GM19438 (cell line): ENCODE measurements around the gene RUFY3.
"Not testable (repeated sequence)": the region's sequence is repeated elsewhere in the genome, so short reads cannot be mapped to it uniquely, and the experiment has no call there.

Experiments used
- ATAC-seq: cut with Tn5 transposase; IDR thresholded peaks from one replicate; pipeline ENCODE4 v1.9.1; 2021; ENCODE audit warnings: low read depth; ENCODE audit not compliant: unreplicated experiment

RUFY3 gene

DNA sequence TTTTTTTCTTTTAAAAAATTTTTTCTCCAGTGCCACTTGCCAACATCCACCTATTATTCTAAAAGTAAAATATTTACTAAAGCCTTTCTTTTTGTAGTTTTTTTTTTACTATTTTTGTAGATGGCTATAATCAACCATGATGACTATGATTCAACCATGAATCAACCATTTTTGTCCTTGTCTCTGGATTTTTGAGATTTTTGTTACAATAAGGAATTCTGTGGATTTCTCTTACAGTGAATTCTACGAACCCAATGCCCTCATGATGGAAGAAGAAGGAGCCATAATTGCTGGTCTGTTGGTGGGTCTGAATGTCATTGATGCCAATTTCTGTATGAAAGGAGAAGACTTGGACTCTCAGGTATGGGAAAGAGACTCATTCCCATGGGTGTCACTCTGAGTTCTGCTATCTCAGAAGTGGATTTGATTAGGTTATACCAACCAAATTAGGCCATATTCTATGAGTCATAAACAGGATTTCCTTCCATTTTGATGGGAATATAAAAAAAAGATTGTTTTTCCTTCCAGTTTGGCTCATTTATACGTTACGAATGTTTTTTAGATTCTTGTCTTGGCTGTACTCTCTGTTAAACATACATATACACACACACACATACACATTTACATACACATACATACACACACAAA is 46.7 kb downstream of the RUFY3 start:
- no peak for ATAC-seq

DNA sequence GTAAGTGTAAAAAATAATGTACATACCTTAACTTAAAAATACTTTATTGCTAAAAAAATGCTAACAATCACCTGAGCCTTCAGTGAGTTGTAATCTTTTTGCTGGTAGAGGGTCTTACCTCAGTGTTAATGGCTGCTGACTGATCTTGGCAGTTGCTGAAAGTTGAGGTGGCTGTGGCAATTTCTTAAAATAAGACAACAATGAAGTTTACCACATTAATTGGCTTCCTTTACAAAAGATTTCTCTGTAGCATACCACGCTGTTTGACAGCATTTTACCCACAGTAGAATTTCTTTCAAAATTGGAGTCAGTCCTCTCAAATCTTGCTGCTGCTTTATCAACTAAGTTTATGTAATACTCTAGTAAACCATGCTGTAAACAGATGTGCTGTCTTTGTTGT is 47.6 kb downstream of the RUFY3 start:
- ATAC-seq = not testable (repeated sequence)

DNA sequence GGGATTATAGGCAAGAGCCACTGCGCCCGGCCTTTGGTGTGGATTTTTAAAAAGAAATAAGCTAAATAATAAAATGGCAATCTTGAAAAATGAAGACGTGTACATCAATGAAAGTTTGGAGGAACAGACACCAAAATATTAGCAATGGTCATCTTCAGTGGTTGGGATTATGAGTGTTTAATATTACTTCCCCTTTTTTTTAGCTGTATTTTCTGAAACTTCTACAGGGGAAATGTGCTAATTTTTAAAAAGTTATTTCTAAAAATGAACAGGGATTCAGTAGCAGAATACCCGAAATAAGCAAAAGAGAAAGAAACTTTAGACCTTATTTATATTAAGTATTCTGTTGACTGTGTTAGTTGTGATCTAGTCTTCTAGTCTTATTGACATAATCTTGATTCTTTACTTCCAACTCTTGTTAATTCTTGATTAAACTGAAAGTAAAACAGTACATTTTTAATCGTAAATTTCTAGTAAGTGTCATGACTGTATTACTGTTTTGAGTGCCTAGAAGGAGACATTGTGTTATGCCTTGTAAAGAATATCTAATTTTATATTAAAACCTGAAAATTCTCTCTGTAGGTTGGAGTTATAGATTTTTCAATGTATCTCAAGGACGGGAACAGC is 51.3 kb downstream of the RUFY3 start:
- ATAC-seq = no peak

DNA sequence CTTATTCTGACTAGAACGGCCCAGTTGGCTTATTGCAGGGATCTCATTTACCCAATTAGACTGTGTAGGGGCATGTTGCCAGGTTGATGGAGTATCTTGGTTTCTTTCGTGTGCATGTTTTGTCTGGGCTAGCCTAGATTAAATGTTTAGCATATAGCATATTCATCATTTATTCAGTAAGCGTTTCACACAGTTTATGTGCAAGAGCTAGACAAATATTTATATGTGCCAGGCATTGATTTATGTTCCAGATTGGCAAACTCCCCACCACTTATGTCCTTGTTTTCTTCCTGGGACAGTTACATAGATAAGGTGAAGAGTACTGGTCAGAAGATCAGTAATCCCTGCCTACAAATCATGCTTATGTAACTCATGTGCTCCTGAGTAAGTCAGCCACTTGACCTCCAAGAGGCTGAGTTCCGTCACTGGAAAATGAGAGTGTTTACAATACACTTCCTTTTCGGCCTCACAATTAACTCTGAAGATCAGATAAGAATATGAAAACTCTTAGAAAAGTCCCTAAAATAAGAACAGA is 57.2 kb downstream of the RUFY3 start:
- no peak for ATAC-seq

DNA sequence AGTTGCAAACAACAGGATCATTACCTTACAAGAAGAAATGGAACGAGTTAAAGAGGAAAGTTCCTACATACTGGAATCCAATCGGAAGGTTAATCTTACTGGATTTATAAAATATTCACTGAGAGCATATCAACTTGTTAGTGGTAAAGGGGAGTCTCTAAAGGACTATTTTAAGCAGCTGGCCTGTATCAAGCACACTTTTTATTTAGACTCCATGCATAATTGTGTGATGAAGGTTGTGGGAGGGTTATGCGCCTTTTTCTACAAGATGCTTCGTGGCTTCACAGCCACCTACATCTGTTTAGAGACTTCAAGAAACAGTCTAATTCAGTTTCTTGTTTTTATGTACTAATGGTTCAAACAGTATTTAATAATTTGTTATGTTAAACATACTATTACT is 61.3 kb downstream of the RUFY3 start:
- no peak for ATAC-seq

DNA sequence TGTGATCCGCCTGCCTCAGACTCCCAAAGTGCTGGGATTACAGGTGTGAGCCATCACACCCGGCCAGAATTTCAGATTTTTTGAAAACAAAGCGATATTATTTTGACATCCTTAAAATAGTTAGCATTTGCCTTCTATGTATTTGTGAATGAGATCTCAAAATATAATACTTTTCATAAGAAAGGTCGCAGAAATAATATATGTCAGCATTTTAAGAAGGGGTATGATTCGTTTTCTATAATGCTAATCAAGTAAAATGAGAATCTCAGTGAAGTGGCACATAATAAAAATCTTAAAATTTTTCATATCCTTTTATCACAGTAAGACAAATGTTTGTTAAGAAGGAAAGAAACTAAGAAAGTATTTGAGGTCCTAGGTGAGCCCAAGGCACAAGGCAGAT is 65.7 kb downstream of the RUFY3 start:
- no peak for ATAC-seq

DNA sequence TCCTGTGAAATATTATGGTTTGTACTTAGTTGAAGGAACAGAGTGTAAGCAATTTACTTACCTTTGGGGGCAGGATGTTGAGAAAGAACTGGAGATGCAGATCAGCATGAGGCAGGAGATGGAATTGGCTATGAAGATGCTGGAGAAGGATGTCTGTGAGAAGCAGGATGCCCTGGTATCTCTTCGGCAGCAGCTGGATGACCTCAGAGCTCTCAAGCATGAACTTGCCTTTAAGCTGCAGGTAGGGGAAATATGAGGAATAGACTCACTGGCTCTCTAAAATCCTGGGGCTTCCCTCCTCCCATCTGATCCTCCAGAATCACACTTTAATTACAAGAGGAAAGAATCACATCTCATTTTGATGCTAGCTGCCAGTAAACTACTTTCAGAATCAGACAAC is 67.0 kb downstream of the RUFY3 start:
- ATAC-seq = no peak

DNA sequence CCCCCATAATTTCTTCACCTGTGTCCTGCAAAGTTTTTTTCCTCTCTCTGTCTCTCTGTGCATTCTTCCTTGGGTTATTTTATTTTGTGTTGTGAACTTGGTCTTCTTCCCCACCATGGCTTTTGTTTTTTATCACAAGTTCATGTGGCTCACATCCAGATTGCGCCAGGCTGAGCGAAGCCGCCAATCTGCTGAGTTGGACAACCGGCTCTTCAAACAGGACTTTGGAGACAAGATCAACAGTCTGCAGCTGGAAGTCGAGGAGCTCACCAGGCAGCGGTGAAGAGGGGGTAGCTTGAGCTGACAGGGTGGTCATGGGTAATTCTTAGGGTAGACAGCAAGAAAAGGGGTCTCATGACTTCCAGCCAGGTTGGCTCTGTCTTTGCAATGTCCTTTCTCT is 71.9 kb downstream of the RUFY3 start:
- ATAC-seq = no peak

DNA sequence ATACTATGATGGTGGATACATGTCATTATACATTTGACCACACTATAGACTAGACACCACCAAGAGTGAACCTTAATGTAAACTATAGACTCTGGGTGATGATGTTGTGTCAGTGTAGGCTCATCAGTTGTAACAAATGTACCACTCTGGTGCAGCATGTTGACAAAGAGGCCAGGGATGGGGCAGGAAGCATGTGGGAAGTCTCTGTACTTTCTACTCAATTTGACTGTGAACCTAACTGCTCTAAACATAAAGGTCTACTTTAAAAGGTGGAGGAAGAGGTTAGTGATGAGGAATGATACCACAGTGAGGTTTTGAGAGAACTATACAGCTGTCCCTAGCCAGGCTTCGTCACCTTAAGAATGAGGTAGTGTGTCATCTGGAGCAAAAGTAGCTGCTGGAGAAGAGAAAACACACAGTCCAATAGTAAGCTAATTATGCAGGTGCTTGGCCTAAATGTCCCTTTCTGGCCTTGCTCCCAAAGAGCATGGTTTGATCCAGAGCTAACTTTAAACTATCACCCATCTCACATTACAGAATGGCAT is 79.6 kb downstream of the RUFY3 start:
- no peak for ATAC-seq

DNA sequence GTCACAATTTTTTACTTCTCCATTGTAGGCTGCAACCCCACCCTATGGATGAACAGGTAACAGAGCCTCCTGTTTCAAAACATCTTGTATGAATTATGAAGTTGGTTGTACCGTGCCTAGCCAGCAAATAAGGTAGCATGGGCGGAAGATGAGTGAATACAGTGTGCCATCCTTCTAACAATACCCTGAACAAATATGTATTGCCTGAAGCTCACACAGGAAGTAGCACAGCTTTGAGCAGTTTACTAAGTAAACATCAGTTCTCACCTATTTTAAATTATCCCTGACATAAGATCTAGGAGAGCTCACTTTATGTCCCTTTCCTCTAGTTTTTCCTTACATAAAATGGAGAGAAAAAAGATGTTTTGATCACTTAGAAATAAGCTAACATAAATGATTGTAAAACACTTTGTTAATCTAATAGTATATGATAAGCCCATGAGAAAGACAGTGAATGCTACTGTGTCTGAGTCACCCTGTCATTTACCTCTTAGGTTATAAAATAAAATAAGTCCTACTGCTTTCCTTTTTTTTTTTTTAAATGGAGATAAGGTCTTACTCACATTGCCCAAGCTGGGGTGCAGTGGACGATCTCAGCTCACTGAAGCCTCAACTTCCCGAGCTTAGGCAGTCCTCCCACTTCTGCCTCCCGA is 81.3 kb downstream of the RUFY3 start:
- no peak for ATAC-seq

DNA sequence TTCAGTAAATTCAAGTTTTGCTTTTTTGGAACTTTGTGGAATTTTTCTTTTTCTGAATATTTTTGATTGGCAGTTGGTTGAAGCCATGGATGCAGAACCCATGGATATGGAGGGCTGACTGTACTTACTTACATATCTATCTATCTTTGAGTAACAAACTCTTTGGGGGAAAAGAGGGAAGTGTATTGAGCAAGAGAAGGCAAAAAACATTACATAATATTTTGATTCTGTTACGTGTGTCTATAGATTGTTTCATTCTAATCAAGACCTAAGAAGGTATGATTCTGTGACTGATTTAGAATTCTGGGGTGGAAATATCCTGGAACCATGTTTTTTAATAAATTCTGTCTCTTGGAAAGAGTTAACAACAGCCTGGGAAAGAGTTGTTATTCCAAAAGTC is 86.4 kb downstream of the RUFY3 start:
- no peak for ATAC-seq

DNA sequence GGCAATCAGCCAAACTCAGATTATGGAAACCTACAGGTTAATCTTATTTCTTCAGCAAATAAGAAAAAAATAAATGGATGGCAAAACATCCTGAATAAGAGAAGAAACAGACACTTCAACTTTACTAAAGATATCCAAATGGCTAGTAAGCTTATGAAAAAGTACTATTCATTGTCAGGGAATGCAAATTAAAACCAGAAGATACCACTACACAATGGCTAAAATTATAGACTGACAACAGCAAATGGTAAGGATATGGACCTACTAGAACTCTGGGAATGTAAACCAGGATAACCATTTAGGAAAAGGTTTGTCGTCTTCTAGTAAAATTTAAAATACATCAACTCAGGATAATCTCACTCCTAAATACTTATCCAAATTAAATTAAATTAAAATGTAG is 93.6 kb downstream of the RUFY3 start:
- ATAC-seq = no peak

DNA sequence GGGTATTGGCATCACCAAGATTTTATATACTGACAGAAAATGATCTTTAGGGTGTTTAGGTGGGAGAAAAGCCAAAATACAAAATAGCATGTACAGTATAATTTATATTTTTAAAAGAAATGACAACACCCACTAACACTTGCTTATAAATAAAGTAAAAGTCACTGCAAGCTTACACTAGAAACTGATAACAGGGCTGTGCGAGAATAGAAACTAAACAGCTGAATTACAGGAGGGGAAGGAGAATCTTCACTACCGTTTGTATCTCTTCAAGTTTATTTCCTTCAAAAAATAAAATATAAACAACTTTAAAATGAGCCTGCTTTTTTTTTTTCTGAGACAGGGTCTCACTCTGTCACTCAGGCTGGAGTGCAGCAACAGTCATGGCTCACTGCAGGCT is 95.1 kb downstream of the RUFY3 start:
- ATAC-seq = no peak

DNA sequence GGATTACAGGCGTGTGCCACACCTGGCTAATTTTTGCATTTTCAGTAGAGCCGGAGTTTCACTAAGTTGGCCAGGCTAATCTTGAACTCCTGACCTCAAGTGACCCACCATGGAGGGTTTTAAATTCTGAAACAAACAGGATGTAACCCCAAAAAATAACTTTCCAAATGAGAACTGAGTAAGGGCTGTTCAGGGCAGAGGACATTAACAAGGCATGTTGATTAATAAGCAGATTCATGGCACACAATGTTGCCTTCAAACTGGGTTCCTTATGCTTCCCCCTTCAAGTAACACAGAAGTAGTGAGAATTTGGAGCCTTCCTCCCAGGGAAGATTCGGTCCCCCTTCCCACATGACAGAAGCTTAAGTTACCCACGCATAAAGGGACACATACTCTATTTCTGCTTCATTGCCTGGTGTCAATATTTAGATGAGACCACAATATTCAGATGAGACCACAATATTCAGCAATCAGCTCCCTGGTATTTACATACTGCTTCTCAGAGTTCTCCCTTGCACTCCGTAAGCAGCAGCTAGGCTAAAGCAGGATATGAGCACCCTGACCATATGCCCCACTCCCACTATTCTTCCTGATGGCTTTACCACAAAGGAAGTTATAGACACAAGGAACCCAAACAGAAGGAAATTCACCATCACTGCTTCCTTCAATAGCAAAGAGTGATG is 96.5 kb downstream of the RUFY3 start:
- ATAC-seq = peak; percentile 54

DNA sequence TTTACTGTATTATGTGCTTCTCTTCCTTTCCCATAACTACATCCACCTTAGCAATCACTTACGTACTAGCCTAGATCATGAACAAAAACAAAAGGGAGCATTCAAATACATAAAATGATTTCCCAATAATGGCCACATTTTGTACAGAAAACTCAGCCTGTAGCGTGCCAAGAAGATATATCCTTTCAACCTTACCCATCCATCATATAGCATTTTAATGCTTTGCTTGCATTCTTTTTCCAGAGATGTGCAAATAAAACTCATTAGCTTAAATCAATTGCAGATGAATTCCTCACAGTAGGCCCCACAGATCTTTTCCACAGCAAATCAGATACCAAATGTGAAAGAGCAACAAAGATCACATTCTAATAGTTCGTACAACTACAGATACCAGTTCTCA is 97.2 kb downstream of the RUFY3 start:
- ATAC-seq = no peak

DNA sequence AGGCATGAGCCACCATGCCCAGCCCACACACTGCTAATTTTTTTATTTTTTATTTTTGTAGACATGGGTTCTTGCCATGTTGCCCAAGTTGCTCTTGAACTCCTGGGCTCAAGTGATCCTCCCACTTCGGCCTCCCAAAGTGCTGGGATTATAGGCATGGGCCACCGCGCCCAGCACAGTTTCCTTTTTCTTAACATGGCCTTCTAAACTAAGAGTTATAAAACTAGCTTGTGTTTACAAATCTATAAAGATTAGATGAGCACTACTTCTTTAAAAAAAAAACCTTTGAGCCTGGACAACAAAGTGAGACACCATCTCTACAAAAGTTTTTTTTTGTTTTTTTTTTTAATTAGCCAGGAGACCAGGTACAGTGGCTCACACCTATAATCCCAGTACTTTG is 107.3 kb downstream of the RUFY3 start:
- ATAC-seq = no peak

DNA sequence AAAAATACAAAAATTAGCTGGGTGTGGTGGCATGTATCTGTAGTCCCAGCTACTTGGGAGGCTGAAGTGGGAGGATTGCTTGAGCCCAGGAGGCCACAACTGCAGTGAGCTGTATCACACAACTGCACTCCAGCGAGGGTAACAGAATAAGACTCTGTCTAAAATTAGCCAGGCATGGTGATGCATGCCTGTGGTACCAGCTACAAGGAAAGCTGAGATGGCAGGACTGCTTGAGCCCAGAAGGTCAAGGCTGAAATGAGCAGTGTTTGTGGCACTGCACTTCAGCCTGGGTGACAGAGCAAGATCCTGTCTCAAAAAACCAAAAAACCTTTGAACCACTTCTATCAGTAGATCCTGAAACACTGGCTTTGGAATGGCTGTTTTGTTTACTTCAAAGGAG is 107.7 kb downstream of the RUFY3 start:
- ATAC-seq = no peak

DNA sequence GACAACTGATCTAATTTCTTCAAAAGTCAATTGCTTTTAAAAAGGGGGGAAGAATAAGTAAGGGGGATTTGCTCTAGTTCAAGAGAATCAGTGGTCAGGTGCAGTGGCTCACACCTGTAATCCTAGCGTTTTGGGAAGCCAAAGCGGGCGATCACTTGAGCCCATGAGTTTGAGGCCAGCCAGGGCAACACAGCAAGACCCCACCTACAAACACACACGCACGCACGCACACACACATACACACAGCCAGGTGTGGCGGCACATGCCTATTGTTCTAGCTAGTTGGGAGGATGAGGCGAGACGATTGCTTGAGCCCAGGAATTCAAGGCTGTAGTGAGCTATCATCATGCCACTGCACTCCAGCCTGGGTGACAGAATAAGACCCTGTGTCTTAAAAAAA is 108.3 kb downstream of the RUFY3 start:
- ATAC-seq = no peak

DNA sequence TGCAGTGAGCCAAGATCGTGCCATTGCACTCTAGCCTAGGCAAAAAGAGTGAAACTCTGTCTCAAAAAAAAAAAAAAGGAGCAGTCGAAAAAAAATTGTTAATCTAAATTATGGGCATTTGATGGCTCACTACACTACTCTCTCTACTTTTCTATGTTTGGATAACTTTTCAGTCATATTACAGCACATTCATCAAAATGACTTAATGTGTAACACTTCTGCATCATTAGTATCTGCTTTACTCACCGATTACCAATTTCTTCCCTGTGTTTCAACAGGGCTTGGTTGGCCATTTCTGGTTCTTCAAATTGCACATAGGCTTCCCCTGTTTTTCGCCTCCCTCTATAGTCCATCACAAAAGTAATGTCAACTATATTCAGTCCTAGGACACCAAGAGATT is 109.5 kb downstream of the RUFY3 start:
- no peak for ATAC-seq

DNA sequence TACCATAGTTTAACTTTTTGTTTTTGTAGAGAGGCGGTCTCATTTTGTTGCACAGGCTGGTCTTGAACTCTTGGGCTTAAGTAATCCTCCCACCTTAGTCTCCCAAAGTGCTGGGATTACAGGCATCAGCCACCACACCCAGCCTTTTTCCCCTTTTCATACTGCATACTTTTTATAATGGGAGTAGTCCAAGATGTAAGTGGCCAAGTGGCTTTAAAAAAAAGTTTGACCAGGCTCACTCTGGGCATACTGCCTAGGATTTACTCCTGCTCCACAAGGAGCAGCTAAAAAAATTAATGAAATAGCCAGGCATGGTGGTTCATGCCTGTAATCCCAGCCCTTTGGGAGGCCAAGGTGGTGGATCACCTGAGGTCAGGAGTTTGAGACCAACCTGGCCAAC is 111.9 kb downstream of the RUFY3 start:
- no peak for ATAC-seq

DNA sequence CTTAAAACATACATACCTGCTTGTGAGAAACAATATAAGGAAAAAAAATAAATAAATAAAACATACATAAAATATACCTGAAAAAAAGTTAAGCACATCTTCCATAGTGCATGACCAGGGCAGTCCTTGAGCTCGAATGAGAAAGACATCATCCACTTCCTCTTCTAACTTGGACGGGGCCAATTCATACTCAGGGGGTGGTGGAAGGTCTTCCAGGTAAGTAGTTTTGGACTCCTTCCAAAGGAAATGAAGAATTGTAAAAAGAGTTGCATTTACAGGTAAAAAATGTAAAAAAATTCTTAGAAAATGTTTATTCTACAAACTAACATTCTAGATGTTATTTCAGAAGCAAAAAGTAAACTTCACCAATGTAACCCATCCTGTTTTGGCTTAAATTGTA is 114.3 kb downstream of the RUFY3 start:
- no peak for ATAC-seq
